ENCODE results near the gene SHB. TPM values are rescaled to one million over a fixed set of nuclear protein-coding genes. Genes with fewer than 3 reads are reported as not detected.

Gene SHB
- total and polyA plus RNA-seq, 2 donors = 10.4 to 17.1 TPM

Small RNAs within 50 kb of the gene (small RNA-seq; reads per million reads assigned to genes)
- not detected for gene RNU7-124P

Other genes starting within 250 kb of the SHB start
- 52.1 TPM for gene SLC25A51, start 165.1 kb downstream of the SHB start, total RNA-seq
- 8.0 TPM for gene SLC25A51, start 165.1 kb downstream of the SHB start, polyA plus RNA-seq

Measured in urinary bladder (tissue), 2 donors.